GM23338 (cell line): ENCODE measurements around the gene THSD8. TPM values are rescaled to one million over a fixed set of nuclear protein-coding genes. Genes with fewer than 3 reads are reported as not detected.

ENCODE experiments used
- ATAC-seq: fragments of 200-7000 bp; cut with Tn5 transposase; 3 replicates; pipeline ENCODE4 v1.9.1; 2020
- DNase-seq: peaks from one replicate; pipeline ENCODE4 v3.0.0-alpha.2; 2015; ENCODE audit warnings: low spot score
- H2AFZ ChIP-seq: fragments of 200-600 bp; sonication (generic); 2 replicates; pipeline ENCODE4 v1.8.0; 2016; ENCODE audit warnings: antibody characterized with exemption, mild to moderate bottlenecking, moderate library complexity
- H3F3A ChIP-seq: fragments of 200-600 bp; sonication (generic); replicated peaks from 2 replicates; pipeline ENCODE4 v1.8.0; 2017; ENCODE audit warnings: antibody characterized with exemption, mixed run types, low read depth
- H3K27ac ChIP-seq: fragments of 200-600 bp; sonication (generic); 2 replicates; pipeline ENCODE4 v1.6.1; 2016; ENCODE audit warnings: low read depth
- H3K27me3 ChIP-seq: fragments of 200-600 bp; sonication (generic); 2 replicates; pipeline ENCODE4 v1.8.0; 2016; ENCODE audit warnings: mild to moderate bottlenecking, mixed run types, moderate library complexity; ENCODE audit not compliant: insufficient read depth
- H3K36me3 ChIP-seq: fragments of 200-600 bp; sonication (generic); 2 replicates; pipeline ENCODE4 v1.8.0; 2016; ENCODE audit warnings: mild to moderate bottlenecking; ENCODE audit not compliant: insufficient read depth
- H3K4me1 ChIP-seq: fragments of 200-600 bp; sonication (generic); 2 replicates; pipeline ENCODE4 v1.8.0; 2016; ENCODE audit warnings: mild to moderate bottlenecking, moderate library complexity; ENCODE audit not compliant: insufficient read depth
- H3K4me2 ChIP-seq: fragments of 200-600 bp; sonication (generic); 2 replicates; pipeline ENCODE4 v1.7.1; 2017; ENCODE audit warnings: mixed run types
- H3K4me3 ChIP-seq: fragments of 200-600 bp; sonication (generic); 2 replicates; pipeline ENCODE4 v1.6.1; 2016; ENCODE audit warnings: mixed run types
- H3K79me2 ChIP-seq: fragments of 200-600 bp; sonication (generic); replicated peaks from 2 replicates; pipeline ENCODE4 v1.8.0; 2017; ENCODE audit warnings: mild to moderate bottlenecking; ENCODE audit not compliant: insufficient read depth
- H3K9me2 ChIP-seq: fragments of 200-600 bp; sonication (generic); 2 replicates; pipeline ENCODE4 v1.8.0; 2017; ENCODE audit not compliant: insufficient read depth
- H4K20me1 ChIP-seq: fragments of 200-600 bp; sonication (generic); replicated peaks from 2 replicates; pipeline ENCODE4 v1.8.0; 2017; ENCODE audit warnings: mild to moderate bottlenecking; ENCODE audit not compliant: insufficient read depth
- H3K27ac Mint-ChIP-seq: 2 replicates; pipeline ENCODE4 v1.8.0; 2020; ENCODE audit warnings: inconsistent platforms, mild to moderate bottlenecking, moderate library complexity, mixed read lengths
- H3K27me3 Mint-ChIP-seq: 3 replicates; pipeline ENCODE4 v1.8.0; 2022; ENCODE audit warnings: low read depth, mild to moderate bottlenecking, moderate library complexity, mixed read lengths, inconsistent platforms; ENCODE audit not compliant: insufficient read depth, poor library complexity
- H3K36me3 Mint-ChIP-seq: 3 replicates; pipeline ENCODE4 v1.8.0; 2021; ENCODE audit warnings: low read depth, mild to moderate bottlenecking, inconsistent platforms, moderate library complexity, mixed read lengths
- H3K4me1 Mint-ChIP-seq: 3 replicates; pipeline ENCODE4 v1.8.0; 2020; ENCODE audit warnings: mild to moderate bottlenecking, inconsistent platforms, mixed read lengths
- H3K4me3 Mint-ChIP-seq: 3 replicates; pipeline ENCODE4 v1.8.0; 2021; ENCODE audit warnings: moderate library complexity, mild to moderate bottlenecking, inconsistent platforms, mixed read lengths
- H3K9me3 Mint-ChIP-seq: 3 replicates; pipeline ENCODE4 v1.8.0; 2020; ENCODE audit warnings: moderate library complexity, mild to moderate bottlenecking, inconsistent platforms, mixed read lengths
- EZH2 ChIP-seq: fragments of 200-600 bp; sonication (generic); IDR thresholded peaks from one replicate; pipeline ENCODE4 v1.8.0; 2017; ENCODE audit warnings: antibody characterized with exemption, mild to moderate bottlenecking, low read depth; ENCODE audit not compliant: unreplicated experiment
- EZH2phosphoT487 ChIP-seq: fragments of 200-600 bp; sonication (generic); IDR thresholded peaks from one replicate; pipeline ENCODE4 v1.8.1; 2018; ENCODE audit warnings: antibody characterized with exemption; ENCODE audit not compliant: unreplicated experiment
- JUNB ChIP-seq: IDR thresholded peaks from one replicate; pipeline ENCODE4 v1.6.1; 2016; ENCODE audit warnings: antibody characterized with exemption; ENCODE audit not compliant: unreplicated experiment
- NANOG ChIP-seq: IDR thresholded peaks from 2 replicates; pipeline ENCODE4 v1.6.1; 2016; ENCODE audit warnings: antibody characterized with exemption, borderline replicate concordance
- POLR2AphosphoS5 ChIP-seq: IDR thresholded peaks from 2 replicates; pipeline ENCODE4 v1.6.1; 2016; ENCODE audit warnings: antibody characterized with exemption, low read depth
- REST ChIP-seq: IDR thresholded peaks from one replicate; pipeline ENCODE4 v1.6.1; 2018; ENCODE audit warnings: antibody characterized with exemption; ENCODE audit not compliant: unreplicated experiment
- ZNF462 ChIP-seq: fragments of 250-450 bp; sonication (Bioruptor Pico); IDR thresholded peaks from 2 replicates; pipeline ENCODE4 v1.5.0; 2020; ENCODE audit warnings: mild to moderate bottlenecking, moderate library complexity
- polyA plus RNA-seq: library from polyadenylated mRNA; unstranded; fragments of >200 nt; fragmentation: Nextera tagmentation; extraction: Ambion mirVana; gene quantifications from 2 replicates; pipeline ENCODE4 v1.2.1, GENCODE V29; 2016
- total RNA-seq: library from RNA; depleted of rRNA; stranded (reverse); fragments of >200 nt; shearing (Covaris generic); gene quantifications from 2 replicates; pipeline ENCODE4 v1.2.3, GENCODE V29; 2014
- TF ChIP-seq, protein P1 (sequence below), 2 experiments: fragments of 200-600 bp in 1 of 2; sonication (generic) in 1 of 2; conservative IDR thresholded peaks; 2 replicates each; pipeline versions ENCODE4 v1.5.1 to v1.6.1; 2016 to 2017; ENCODE audit warnings: antibody characterized with exemption in 2 of 2, low read depth in 2 of 2, mild to moderate bottlenecking in 2 of 2, moderate library complexity in 1 of 2
- TF ChIP-seq, protein P2 (sequence below): IDR thresholded peaks from 2 replicates; pipeline ENCODE4 v1.6.1; 2016; ENCODE audit warnings: antibody characterized with exemption

Gene THSD8
- total and polyA plus RNA-seq, 2 experiments from 2014 or later, result 0.38 to 38.5 TPM

DNA sequence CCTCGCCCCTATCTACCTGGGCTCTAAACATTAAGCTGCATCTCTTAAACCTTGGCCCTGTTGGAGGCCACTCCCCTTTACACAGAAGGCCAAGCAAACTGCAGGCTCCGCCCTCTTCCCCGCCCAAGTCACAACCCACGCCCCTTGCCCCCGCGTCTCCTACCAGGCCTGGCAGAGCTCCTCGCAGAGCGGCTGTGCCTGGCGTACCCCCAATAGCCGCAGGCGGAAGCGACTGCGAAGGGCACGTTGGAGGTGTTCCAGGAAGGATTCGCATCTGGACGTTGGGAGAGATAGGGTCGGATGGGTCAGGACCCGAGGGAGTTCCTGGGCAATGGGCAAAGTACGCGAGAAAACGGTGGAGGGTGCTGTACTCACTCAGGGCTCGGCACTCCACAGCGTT lies 26.6 kb downstream of the THSD8 start:
- H3K4me3 Mint-ChIP-seq, result peak overlapping the region; percentile 69
- no peaks in the 10 kb centered on the region for H3K36me3 ChIP-seq
- H3K27me3 ChIP-seq, result no peaks in the 10 kb centered on the region
- peaks cover 11% of the 10 kb centered on the region; the same call in 1 of the 2 replicates for H4K20me1 ChIP-seq
- H3K9me2 ChIP-seq, result no peaks in the 10 kb centered on the region
- H3K9me3 Mint-ChIP-seq, result no peaks in the 10 kb centered on the region; the same call in 2 of the 3 replicates
- H3K79me2 ChIP-seq, result no peaks in the 10 kb centered on the region
- peak; percentile 67 for ATAC-seq
- TF ChIP-seq, protein P1, sequence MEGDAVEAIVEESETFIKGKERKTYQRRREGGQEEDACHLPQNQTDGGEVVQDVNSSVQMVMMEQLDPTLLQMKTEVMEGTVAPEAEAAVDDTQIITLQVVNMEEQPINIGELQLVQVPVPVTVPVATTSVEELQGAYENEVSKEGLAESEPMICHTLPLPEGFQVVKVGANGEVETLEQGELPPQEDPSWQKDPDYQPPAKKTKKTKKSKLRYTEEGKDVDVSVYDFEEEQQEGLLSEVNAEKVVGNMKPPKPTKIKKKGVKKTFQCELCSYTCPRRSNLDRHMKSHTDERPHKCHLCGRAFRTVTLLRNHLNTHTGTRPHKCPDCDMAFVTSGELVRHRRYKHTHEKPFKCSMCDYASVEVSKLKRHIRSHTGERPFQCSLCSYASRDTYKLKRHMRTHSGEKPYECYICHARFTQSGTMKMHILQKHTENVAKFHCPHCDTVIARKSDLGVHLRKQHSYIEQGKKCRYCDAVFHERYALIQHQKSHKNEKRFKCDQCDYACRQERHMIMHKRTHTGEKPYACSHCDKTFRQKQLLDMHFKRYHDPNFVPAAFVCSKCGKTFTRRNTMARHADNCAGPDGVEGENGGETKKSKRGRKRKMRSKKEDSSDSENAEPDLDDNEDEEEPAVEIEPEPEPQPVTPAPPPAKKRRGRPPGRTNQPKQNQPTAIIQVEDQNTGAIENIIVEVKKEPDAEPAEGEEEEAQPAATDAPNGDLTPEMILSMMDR (conservative IDR thresholded peaks at IDR 0.05; ENCODE audit: low read depth in 2 of 2), result 0 out of 4 replicates have a peak, but pooled peaks of 1 of the 2 experiments have one; percentile 6
- TF ChIP-seq REST, result no peak
- 0 out of 2 replicates have a peak, but pooled peaks have one; percentile 22 for TF ChIP-seq POLR2AphosphoS5
- TF ChIP-seq EZH2phosphoT487, result no peak
- H3K36me3 Mint-ChIP-seq, result no peaks in the 10 kb centered on the region
- H3K27ac ChIP-seq, result no peak overlapping the region
- peak overlapping the region; percentile 72; the same call in 1 of the 2 replicates for H2AFZ ChIP-seq
- H3K4me2 ChIP-seq, result peak overlapping the region; percentile 84
- peaks cover 17% of the 10 kb centered on the region for H3K4me1 ChIP-seq
- peaks cover 39% of the 10 kb centered on the region for H3F3A ChIP-seq
- peak; percentile 92 for DNase-seq
- peaks cover 26% of the 10 kb centered on the region for H3K4me1 Mint-ChIP-seq
- peaks cover 23% of the 10 kb centered on the region for H3K27me3 Mint-ChIP-seq
- no peak overlapping the region for H3K27ac Mint-ChIP-seq
- H3K4me3 ChIP-seq, result peak overlapping the region; percentile 53

DNA sequence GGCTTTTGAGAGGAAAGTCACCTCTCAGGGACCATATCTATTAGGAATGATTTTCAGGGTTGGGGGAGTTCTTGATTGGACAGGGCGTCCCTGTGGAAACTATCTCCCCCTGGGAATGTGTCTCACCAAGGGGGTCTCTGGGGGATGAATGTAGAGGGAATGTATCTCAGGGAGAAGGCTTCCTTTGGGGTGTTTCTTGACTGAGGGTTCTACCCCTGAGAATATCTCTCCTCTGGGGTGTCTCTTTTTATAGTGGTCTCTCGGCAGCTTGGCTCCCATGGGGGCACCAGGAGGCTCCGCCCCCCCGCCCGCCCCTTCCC lies 31.5 kb downstream of the THSD8 start:
- no peaks in the 10 kb centered on the region for H3K9me3 Mint-ChIP-seq
- no peak for ATAC-seq
- no peaks in the 10 kb centered on the region for H3K79me2 ChIP-seq
- H3K9me2 ChIP-seq, result no peaks in the 10 kb centered on the region
- DNase-seq, result peak; percentile 32
- peak overlapping the region; percentile 51 for H3K4me3 Mint-ChIP-seq
- no peak overlapping the region for H3K27ac Mint-ChIP-seq
- 0 out of 2 replicates have a peak overlapping the region, but pooled peaks have one; percentile 50 for H3K27ac ChIP-seq
- peaks cover 11% of the 10 kb centered on the region; the same call in 1 of the 2 replicates for H4K20me1 ChIP-seq
- peak overlapping the region; percentile 41 for H3K4me3 ChIP-seq
- peaks cover 30% of the 10 kb centered on the region for H3K4me1 ChIP-seq
- H3F3A ChIP-seq, result peaks cover 50% of the 10 kb centered on the region
- H2AFZ ChIP-seq, result no peak overlapping the region
- no peaks in the 10 kb centered on the region for H3K36me3 ChIP-seq
- peaks cover 14% of the 10 kb centered on the region for H3K27me3 ChIP-seq
- peaks cover 32% of the 10 kb centered on the region for H3K4me1 Mint-ChIP-seq
- no peaks in the 10 kb centered on the region; the same call in 2 of the 3 replicates for H3K36me3 Mint-ChIP-seq
- peak overlapping the region; percentile 77 for H3K4me2 ChIP-seq
- H3K27me3 Mint-ChIP-seq, result peaks cover 32% of the 10 kb centered on the region
- TF ChIP-seq NANOG, result no peak
- TF ChIP-seq EZH2, result no peak
- no peak for TF ChIP-seq JUNB
- TF ChIP-seq, protein P2, sequence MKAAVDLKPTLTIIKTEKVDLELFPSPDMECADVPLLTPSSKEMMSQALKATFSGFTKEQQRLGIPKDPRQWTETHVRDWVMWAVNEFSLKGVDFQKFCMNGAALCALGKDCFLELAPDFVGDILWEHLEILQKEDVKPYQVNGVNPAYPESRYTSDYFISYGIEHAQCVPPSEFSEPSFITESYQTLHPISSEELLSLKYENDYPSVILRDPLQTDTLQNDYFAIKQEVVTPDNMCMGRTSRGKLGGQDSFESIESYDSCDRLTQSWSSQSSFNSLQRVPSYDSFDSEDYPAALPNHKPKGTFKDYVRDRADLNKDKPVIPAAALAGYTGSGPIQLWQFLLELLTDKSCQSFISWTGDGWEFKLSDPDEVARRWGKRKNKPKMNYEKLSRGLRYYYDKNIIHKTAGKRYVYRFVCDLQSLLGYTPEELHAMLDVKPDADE, result no peak
- TF ChIP-seq EZH2phosphoT487, result no peak
- no peak for TF ChIP-seq ZNF462 (CRISPR knock-in tag)
